Tongue (tissue), 2 donors: ENCODE measurements around the gene C5AR1. TPM values are rescaled to one million over a fixed set of nuclear protein-coding genes. Genes with fewer than 3 reads are reported as not detected.
"Not testable (repeated sequence)": the region's sequence is repeated elsewhere in the genome, so short reads cannot be mapped to it uniquely, and the experiment has no call there.

Experiments
- DNase-seq: peaks from one replicate; pipeline ENCODE4 v3.0.0-alpha.2; 2015
- total RNA-seq: library from RNA; depleted of rRNA; stranded (reverse); fragments of >200 nt; gene quantifications from one replicate; pipeline ENCODE4 v1.2.3, GENCODE V29; 2014

C5AR1 gene
- total RNA-seq, 1 donor from 2014 or later, result 1.2 TPM

DNA sequence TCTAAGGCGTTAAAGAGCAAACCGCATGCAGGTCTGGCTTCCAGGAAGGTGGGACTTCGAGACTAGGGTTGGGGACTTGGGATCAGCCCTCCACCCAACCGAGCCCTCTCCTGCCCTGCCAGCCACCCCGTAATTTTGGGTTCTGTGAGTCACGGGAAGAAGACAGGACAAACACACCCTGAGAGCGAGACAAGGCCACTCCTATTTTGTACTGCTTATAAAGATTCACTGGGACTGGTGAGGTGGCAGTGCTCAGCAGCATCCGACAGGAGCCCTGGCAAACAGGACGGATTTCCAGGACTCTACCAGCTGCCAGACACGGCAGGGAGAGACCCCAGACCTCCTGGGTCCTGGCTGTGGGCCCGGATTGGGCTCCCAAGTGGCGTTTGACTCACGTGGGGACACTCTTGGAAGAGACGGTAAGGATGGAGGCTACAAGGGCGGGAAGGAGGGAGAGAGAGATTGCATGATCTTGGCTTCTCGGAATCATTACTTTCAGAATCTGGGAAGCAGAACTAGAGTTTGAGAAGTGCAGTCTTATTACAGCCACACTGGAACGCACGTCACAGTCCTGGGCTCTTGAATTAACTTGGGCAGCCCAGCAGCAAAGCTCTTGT is 22.4 kb downstream of the C5AR1 start, which contains the start of gene C5AR2:
Gene C5AR2, plus strand, starts transcription at position 245 of the 617 bp plus-strand sequence. CDS start 8,625 bp downstream, outside the sequence.
- DNase-seq, result no peak

DNA sequence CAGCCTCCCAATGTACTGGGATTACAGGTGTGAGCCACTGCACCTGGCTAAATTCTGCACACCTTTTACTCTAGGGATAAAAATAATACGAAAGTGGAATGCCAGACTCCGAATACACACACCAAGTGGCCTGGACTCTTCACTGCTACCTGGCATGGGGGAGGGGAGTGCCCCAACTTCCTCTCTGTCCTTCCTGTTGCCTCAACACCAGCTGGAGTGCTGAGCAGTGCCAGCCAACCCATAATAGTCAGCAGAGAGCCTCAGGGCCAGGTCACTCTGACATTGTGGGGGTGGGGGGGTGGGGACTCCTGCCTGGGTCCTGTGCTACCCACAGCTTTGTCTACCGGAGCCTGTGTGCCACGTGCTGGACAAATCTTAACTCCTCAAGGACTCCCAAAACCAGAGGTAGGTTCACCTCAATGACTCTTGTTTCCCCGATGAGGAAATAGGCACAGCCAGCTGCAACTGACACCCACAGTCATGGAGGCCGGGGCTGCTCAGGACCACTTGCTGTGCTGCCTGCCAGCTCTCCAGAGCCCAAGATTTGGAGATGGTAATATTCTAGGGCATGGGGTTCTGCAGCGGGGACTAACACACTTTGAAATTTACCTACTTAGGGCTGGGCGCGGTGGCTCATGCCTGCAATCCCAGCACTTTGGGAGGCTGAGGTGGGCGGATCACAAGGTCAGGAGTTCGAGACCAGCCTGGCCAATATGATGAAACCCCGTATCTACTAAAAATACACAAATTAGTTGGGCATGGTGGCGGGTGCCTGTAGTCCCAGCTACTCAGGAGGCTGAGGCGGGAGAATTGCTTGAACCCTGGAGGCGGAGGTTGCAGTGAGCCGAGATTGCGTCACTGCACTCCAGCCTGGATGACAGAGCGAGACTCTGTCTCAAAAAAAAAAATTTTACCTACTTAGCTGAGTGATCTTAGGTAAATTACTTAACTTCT is 27.4 kb downstream of the C5AR1 start:
- DNase-seq, result not testable (repeated sequence)

DNA sequence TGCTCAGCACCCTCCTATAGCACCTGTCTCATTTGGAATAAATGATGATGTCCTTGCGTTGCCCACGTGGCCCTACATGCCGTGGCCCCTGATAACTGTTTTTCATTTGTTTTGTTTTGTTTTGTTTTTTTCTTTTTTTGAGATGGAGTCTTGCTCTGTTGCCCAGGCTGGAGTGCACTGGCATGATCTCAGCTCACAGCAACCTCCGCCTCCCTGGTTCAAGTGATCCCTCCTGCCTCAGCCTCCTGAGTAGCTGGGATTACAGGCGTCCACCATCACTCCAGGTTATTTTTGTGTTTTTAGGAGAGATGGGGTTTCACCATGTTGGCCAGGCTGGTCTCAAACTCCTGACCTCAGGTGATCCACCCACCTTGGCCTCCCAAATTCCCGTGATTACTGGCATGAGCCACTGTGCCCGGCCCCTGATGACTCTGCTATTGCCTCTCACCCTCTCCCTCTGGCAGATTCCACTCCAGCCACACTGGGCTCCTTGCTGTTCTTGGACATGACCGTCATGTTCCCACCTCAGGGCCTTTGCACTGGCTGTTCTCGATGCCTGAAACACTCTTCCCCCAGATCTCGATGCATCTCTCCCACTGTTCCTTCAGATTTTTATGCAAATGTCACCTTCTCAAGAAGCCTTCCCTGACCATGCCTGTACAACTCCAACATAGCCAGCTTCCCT is 29.7 kb downstream of the C5AR1 start:
- no peak for DNase-seq

DNA sequence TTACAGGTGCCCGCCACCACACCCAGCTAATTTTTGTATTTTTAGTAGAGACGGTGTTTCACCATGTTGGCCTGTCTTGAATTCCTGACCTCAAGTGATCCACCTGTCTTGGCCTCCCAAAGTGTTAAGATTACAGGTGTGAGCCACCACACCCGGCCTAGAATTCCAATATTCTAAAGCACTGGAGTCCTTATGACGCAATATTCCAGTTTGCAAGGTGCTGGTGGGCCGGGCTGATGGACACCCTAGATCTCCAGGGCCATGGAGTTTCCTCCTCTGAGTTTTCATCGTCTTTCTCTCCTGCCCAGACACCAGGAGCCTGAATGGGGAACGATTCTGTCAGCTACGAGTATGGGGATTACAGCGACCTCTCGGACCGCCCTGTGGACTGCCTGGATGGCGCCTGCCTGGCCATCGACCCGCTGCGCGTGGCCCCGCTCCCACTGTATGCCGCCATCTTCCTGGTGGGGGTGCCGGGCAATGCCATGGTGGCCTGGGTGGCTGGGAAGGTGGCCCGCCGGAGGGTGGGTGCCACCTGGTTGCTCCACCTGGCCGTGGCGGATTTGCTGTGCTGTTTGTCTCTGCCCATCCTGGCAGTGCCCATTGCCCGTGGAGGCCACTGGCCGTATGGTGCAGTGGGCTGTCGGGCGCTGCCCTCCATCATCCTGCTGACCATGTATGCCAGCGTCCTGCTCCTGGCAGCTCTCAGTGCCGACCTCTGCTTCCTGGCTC is 31.0 kb downstream of the C5AR1 start:
- no peak for DNase-seq

DNA sequence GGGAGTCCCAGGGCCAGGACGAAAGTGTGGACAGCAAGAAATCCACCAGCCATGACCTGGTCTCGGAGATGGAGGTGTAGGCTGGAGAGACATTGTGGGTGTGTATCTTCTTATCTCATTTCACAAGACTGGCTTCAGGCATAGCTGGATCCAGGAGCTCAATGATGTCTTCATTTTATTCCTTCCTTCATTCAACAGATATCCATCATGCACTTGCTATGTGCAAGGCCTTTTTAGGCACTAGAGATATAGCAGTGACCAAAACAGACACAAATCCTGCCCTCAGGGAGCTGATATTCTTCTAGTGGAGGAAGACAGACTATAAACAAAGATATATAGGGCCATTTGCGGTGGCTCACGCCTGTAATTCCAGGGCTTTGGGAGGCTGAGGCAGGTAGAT is 32.1 kb downstream of the C5AR1 start:
- no peak for DNase-seq

DNA sequence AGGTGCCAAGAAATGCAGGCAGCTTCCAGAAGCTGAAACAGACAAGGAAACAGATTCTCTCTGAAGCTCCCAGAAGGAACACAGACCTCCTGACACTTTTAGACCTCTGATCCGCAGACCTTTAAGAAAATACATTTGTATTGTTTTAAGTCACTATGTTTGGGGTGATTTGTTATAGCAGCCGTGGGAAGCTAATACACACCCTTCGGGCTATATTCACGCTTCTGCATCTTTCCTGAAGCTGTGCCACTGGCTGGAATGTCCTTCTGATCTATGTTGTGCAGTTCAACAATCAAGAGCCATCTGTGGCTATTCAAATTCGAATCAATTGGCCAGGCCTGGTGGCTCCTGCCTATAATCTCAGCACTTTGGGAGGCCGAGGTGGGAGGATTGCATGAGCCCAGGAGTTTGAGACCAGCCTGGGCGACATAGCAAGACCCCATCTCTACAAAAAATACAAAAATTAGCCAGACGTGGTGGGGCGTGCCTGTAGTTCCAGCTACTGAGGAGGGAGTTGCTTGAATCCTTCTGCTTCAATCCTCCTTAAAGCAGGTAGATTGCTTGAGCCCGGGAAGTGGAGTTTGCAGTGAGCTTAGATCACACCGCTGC is 33.6 kb downstream of the C5AR1 start:
- no peak for DNase-seq

DNA sequence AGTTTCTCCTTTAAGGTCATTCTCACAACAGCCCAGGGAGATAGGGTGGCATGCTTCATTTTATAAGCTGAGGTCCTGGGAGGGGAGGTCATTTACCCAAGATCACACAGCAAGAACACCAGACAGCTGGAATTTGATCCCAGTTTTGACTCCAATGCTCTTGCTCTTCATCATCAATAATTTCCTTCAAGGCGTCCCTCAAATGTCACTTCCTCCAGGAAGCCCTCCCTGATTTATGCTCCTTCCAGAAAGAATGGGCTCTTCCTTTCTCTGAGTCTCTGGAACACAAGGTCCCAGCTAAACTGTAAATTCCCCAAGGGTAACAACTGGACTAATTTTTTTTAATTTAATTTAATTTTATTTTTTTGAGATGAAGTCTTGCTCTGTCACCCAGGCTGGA is 34.8 kb downstream of the C5AR1 start:
- DNase-seq, result no peak

DNA sequence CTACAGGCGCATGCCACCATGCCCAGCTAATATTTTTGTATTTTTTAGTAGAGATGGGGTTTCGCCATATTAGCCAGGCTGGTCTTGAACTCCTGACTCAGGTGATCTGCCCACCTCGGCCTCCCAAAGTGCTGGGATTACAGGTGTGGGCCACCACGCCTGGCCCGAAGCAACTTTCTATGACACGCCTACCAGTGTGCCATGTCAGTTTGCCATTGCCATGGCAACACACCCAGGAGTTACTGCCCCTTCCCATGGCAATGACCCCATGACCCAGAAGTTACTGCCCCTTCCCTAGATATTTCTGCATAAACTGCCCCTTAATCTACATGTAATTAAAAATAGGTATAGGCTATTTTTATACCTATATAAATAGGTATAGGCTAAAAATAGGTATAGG is 36.4 kb downstream of the C5AR1 start:
- DNase-seq, result not testable (repeated sequence)

DNA sequence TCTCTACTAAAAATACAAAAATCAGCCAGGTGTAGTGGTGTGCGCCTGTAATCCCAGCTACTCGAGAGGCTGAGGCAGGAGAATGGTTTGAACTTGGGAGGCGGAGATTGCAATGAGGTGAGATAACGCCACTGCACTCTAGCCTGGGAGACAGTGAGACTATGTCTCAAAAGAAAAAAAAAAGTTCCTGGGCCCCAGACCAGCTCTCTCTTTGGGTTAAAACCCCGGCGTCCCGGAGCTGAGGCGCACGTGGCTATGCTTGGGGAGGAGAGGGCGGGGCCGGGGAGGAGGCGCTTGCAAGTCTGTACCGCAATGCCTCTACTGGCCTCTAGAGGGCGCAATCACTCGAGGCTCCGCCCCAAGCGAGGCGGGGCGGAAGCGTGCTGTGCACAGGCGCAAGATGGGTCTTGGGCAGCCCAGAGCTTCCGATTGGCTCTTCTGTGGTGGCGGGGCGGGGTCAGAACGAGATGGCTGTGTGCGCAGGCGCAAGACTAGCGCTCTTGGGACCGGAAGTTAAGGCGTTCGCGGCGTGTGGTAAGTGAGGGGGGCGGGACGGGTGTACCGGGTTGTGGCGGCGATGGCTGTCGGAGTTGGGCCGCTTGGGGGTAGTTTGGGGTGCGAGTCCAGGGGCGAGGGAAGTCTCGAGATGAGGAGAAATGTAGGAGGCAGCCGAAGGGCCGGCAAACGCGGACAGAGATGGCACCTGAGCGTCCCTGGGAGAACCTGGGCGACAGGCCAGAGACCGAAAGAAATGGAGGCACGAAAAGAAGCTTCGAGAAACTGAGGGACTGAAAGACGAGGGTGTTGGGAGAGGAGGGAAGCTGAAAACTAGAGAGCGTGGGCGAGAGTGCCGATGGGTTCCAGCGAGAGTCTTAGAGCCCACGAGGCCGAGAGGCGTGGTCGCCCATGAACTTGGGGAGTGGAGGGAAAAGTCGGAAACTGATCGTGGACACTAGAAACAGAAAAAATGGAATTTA is 39.4 kb downstream of the C5AR1 start, which contains the start of gene DHX34:
Gene DHX34, plus strand, starts transcription at position 497 of the 977 bp plus-strand sequence. CDS start 3,716 bp downstream, outside the sequence.
- peak; percentile 100 for DNase-seq

DNA sequence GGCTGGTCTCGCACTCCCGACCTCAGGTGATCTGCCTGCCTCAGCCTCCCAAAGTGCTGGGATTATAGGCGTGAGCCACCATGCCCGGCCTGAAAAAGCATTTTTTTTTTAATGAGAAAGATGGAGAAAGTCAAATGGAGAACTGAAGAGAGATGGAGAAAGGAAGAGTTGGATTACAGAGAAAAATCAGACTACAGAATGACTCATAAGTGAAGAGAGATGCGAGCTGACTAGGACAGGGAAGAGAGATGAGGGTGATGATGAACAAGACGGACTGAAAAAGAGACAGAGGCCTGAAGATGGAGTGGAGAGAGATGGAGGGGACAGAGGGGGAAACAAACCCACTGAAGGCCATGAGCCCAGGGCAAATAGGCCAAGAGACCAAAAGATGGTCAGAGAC is 41.0 kb downstream of the C5AR1 start:
- DNase-seq, result no peak

DNA sequence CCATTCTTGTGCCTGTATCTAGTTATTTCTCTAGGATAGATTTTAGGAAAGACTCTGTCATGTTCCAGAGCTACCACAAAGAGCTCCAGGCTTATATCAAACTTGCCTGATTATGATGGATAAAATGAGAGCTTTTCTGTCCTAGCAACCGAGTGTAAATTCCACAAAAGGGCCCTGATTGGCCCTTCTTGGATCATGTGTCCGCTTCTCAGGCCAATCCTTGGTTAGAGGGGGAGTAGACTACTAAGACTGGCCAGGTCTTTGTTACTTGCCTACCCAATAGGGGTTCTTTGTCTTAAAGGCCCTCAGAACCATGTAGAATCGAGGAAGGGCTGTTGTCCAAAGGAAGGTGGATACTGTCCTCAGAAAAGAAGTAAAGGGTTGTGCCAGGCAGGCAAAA is 41.9 kb downstream of the C5AR1 start:
- DNase-seq, result no peak

DNA sequence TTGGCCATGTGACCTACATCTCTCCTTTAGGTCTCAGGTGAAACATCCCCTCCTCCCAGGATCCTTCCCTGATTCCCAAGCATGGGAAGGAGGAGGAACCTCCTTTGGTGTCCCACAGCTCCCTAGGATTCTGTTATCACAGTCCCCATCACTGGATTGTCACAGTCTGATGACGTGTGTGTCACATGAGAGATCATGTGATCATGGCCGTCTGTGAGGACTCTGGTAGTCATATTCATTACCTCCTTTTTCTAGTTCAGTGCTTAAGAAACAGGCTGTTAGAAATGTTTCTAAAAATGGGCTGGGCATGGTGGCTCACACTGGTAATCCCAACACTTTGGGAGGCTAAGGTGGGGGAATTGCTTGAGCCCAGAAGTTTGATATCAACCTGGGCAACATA is 42.4 kb downstream of the C5AR1 start:
- no peak for DNase-seq

DNA sequence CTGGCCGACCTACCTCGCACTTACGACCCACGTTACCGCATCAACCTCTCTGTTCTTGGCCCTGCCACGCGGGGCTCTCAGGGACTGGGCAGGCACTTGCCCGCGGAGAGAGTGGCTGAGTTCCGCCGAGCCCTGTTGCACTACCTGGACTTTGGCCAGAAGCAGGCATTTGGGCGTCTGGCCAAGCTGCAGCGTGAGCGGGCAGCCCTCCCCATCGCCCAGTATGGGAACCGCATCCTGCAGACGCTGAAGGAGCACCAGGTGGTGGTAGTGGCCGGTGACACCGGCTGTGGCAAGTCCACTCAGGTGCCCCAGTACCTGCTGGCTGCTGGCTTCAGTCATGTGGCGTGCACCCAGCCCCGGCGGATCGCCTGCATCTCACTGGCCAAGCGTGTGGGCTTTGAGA is 43.6 kb downstream of the C5AR1 start:
- DNase-seq, result no peak

DNA sequence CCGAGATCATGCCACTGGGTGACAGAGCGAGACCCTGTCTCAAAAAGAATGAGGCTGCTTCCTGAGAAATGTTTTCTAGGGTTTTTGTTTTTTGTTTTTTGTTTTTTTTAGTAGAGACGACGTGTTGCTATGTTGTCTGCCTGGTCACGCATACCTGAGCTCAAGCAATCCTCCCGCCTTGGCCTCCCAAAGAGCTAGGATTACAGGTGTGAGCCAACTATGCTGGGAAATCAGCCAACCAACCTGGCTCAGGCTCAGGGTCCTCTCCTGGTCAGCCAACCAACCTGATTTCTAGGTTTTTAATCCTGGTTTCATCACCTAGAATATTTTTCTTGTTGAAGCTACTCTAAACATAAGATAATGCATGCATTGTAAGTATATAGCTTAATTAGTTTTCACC is 47.2 kb downstream of the C5AR1 start:
- no peak for DNase-seq

DNA sequence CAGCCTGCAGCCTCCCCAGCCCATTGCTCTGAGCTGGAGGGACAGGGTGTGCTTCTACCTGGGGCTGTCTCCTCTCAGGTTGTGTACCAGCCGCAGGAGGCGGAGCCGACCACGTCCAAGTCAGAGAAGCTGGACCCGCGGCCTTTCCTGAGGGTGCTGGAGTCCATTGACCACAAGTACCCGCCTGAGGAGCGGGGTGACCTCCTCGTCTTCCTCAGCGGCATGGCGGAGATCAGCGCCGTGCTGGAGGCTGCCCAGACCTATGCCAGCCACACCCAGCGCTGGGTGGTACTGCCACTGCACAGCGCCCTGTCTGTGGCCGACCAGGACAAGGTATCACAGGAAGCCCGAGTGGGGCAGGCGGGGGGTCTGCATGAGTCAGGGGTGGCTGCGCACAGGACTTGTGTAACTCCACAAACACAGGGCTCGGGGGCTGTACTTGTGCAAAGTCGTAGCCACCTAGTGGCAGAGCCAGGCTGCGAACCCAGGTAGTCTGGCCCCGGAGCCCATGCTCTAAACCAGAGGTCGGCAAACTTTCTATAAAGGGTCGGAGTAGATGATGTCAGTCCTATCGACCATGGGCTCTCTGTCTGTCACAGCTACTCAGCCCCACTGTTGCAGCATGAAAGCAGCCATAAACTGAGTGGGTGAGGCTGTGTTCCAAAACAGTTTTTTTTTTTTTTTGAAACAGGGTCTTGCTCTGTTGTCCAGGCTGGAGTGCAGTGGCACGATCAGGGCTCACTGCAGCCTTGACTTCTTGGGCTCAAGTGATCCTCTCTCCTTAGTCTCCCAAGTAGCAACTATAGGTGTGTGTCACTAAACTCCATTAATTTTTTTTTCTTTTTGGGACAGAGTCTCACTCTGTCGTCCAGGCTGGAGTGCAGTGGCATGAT is 48.4 kb downstream of the C5AR1 start:
- DNase-seq, result no peak

DNA sequence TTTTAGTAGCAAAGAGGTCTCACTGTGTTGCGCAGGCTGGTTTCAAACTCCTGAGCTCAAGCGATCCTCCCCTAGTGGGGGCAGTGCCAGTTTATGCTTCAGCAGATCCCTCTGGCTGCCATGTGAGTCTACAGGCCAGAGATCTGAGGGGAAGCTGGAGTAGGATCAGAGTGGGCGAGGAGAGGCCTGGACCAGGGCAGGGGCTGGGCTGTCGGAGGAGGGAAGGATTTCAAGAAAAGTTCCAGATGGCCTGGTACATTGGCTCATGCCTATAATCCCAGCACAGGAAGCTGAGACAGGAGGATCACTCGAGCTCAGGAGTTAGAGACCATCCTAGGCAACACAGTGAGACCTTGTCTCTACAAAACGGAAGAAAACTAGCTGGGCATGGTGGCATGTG is 49.3 kb downstream of the C5AR1 start:
- DNase-seq, result no peak

DNA sequence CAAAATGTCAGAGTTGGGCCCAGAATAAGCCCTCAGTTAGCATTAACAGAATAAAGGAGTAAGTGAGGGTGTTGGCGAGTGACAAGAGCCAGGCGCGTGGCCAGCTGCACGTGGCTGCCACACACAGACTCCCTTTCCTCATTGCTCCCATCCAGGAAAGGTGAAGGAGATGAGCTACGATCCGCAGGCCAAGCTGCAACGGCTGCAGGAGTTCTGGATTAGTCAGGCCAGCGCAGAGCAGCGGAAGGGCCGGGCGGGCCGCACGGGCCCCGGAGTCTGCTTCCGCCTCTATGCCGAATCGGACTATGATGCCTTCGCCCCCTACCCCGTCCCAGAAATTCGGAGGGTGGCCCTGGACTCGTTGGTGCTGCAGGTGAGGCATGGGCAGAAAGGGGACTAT is 52.7 kb downstream of the C5AR1 start:
- no peak for DNase-seq

DNA sequence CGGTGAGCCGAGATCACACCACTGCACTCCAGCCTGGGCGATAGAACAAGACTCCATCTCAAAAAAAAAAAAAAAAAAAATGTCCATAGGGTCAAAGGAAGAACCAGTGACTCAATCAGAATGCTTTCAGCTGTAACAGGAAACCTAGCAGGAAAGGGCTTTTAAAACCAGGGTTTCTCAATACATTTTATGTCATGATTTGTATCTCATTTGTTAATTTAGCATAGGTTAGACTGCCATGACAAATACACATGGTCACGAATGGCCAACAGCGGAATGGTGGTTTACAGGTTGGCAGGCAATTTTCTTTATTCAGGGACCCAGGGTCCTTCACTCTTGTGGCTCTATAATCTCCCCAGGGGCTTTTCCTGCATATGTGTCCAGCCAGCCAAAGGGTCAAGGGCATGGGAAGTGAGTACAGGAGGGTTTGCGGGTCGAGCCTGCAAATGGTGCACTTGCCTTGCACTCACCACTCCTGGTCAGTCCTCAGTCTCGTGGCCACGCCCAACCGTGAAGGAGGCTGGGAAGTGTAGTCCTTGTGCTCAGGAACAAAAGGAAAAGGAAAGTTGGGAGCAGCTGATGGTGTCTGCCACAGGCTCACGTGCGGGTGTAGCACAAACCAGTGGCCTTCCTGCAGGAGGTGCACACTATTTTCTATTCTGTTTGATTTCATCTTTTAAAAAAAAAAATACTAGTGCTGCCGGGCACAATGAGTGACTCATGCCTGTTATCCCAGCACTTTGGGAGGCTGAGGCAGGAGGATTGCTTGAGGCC is 54.3 kb downstream of the C5AR1 start:
- no peak for DNase-seq

DNA sequence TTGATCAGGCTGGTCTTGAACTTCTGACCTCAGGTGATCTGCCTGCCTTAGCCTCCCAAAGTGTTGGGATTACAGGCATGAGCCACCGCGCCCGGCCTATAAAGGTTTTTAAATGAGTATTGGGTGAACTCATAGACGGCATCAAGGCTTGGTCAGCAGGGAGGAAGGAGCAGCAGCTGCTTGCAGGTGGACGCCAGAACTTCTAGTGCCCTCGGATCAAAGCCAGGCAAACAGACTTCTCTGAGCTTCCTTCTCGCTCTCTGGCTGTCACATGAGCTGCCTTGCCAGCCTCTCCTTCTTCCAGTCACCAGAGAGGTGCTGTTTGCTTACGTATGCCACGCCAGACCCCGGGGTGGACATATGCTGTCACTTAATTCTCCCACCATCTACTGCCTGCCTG is 55.8 kb downstream of the C5AR1 start:
- DNase-seq, result not testable (repeated sequence)
